H1 (cell line): ENCODE measurements around the gene RIPOR2. TPM values are rescaled to one million over a fixed set of nuclear protein-coding genes. Genes with fewer than 3 reads are reported as not detected.

Source experiments
- CTCF ChIA-PET: fragments of 300-600 bp; sonication (Branson Sonifier 250); formaldehyde crosslinking; loops from one replicate; lab custom pipeline; 2021; ENCODE audit not compliant: partially characterized antibody; lab: Charles Lee
- POLR2A ChIA-PET: fragments of 300-600 bp; sonication (Branson Sonifier 250); formaldehyde crosslinking; loops from one replicate; lab custom pipeline; 2021; ENCODE audit warnings: inconsistent platforms; ENCODE audit not compliant: partially characterized antibody; lab: Charles Lee
- DNase-seq, 2 experiments: peaks; one replicate each; pipeline versions ENCODE4 v3.0.0 to v3.0.0-alpha.2; 2010 to 2022; ENCODE audit warnings: low spot score in 2 of 2, low read depth in 1 of 2, mixed read lengths in 1 of 2
- FAIRE-seq: peaks from 2 replicates; lab custom pipeline; 2011; peaks lifted over from hg19 to GRCh38; lab: Jason Lieb, UNC
- H2AFZ ChIP-seq: 2 replicates; pipeline ENCODE4 v1.8.1; 2012; ENCODE audit warnings: low read length, inconsistent platforms
- H2AK5ac ChIP-seq: 2 replicates; pipeline ENCODE4 v1.6.1; 2013; ENCODE audit warnings: low read depth, low read length
- H2BK120ac ChIP-seq: replicated peaks from 2 replicates; pipeline ENCODE3; 2013; ENCODE audit warnings: low read depth, low read length, inconsistent platforms
- H2BK12ac ChIP-seq: 2 replicates; pipeline ENCODE4 v1.6.1; 2013; ENCODE audit warnings: low read depth, low read length
- H2BK15ac ChIP-seq: 2 replicates; pipeline ENCODE4 v1.6.1; 2013; ENCODE audit warnings: low read length
- H2BK20ac ChIP-seq: 2 replicates; pipeline ENCODE4 v1.6.1; 2013; ENCODE audit warnings: low read length
- H2BK5ac ChIP-seq: 2 replicates; pipeline ENCODE4 v1.6.1; 2013; ENCODE audit warnings: low read depth, low read length
- H3K14ac ChIP-seq: 2 replicates; pipeline ENCODE4 v1.6.1; 2013; ENCODE audit warnings: inconsistent platforms; ENCODE audit not compliant: insufficient read length
- H3K18ac ChIP-seq: 2 replicates; pipeline ENCODE4 v1.6.1; 2013; ENCODE audit warnings: low read length; ENCODE audit errors: extremely low read depth
- H3K23ac ChIP-seq: 2 replicates; pipeline ENCODE4 v1.6.1; 2013; ENCODE audit warnings: inconsistent platforms; ENCODE audit not compliant: insufficient read length
- H3K23me2 ChIP-seq: 2 replicates; pipeline ENCODE4 v1.6.1; 2013; ENCODE audit warnings: low read depth, low read length
- H3K27ac ChIP-seq: 2 replicates; pipeline ENCODE4 v1.6.1; 2011; ENCODE audit warnings: low read depth, low read length, inconsistent platforms
- H3K27me3 ChIP-seq, 4 experiments: replicated peaks in 1 of 4; 1 replicate in 1 of 4; 2 replicates in 3 of 4; pipeline versions ENCODE4 v1.6.1 to v1.8.1; 2011 to 2013; ENCODE audit warnings: low read length in 3 of 4, mild to moderate bottlenecking in 3 of 4, inconsistent platforms in 2 of 4, mixed read lengths in 2 of 4, moderate library complexity in 1 of 4; ENCODE audit not compliant: control insufficient read depth in 3 of 4, insufficient read depth in 3 of 4; ENCODE audit errors: extremely low read depth in 1 of 4
- H3K36me3 ChIP-seq, 4 experiments: 2 replicates each; pipeline versions ENCODE4 v1.6.1 to v1.8.1; 2011 to 2013; ENCODE audit warnings: mild to moderate bottlenecking in 4 of 4, low read length in 3 of 4, moderate library complexity in 2 of 4, control low read depth in 1 of 4, inconsistent platforms in 1 of 4; ENCODE audit not compliant: insufficient read depth in 4 of 4, control insufficient read depth in 2 of 4
- H3K4ac ChIP-seq: replicated peaks from 2 replicates; pipeline ENCODE3; 2013; ENCODE audit warnings: low read length, low read depth, mixed read lengths, inconsistent platforms; ENCODE audit not compliant: insufficient read length
- H3K4me1 ChIP-seq, 4 experiments: replicated peaks in 1 of 4; 1 replicate in 1 of 4; 2 replicates in 3 of 4; pipeline versions ENCODE4 v1.6.1 to v1.8.1; 2011 to 2013; ENCODE audit warnings: low read length in 3 of 4, inconsistent platforms in 2 of 4, mixed read lengths in 1 of 4; ENCODE audit not compliant: insufficient read depth in 4 of 4, control insufficient read depth in 3 of 4
- H3K4me2 ChIP-seq, 2 experiments: 2 replicates each; pipeline versions ENCODE4 v1.6.1 to v1.8.1; 2011 to 2013; ENCODE audit warnings: low read depth in 2 of 2, low read length in 2 of 2, control low read depth in 1 of 2, inconsistent platforms in 1 of 2, mild to moderate bottlenecking in 1 of 2; ENCODE audit not compliant: insufficient read depth in 1 of 2
- H3K4me3 ChIP-seq, 4 experiments: fragments of 200-600, 300-600 bp in 1 of 4; sonication (generic), shearing (Covaris generic), sonication (Bioruptor Twin) in 1 of 4; 2 replicates each; pipeline versions ENCODE4 v1.5.1 to v1.8.1; 2011 to 2016; ENCODE audit warnings: low read length in 4 of 4, low read depth in 3 of 4, control low read depth in 2 of 4, inconsistent platforms in 2 of 4, mild to moderate bottlenecking in 2 of 4, mixed read lengths in 1 of 4, moderate library complexity in 1 of 4; ENCODE audit not compliant: insufficient read depth in 2 of 4; ENCODE audit errors: extremely low read depth in 1 of 4
- H3K56ac ChIP-seq: replicated peaks from 2 replicates; pipeline ENCODE3; 2013; ENCODE audit warnings: low read depth, mild to moderate bottlenecking, mixed read lengths, low read length, inconsistent platforms; ENCODE audit not compliant: insufficient read length
- H3K79me1 ChIP-seq: 2 replicates; pipeline ENCODE4 v1.6.1; 2013; ENCODE audit warnings: low read depth, low read length, control low read depth
- H3K79me2 ChIP-seq, 2 experiments: 2 replicates each; pipeline versions ENCODE4 v1.6.1 to v1.8.1; 2012 to 2013; ENCODE audit warnings: low read length in 2 of 2, mild to moderate bottlenecking in 2 of 2, inconsistent platforms in 1 of 2; ENCODE audit not compliant: insufficient read depth in 2 of 2, control insufficient read depth in 1 of 2
- H3K9ac ChIP-seq, 4 experiments: replicated peaks in 1 of 4; 1 replicate in 1 of 4; 2 replicates in 3 of 4; pipeline versions ENCODE4 v1.6.1 to v1.8.1; 2011 to 2013; ENCODE audit warnings: low read depth in 3 of 4, low read length in 3 of 4, control low read depth in 2 of 4, mild to moderate bottlenecking in 2 of 4, moderate library complexity in 2 of 4, inconsistent platforms in 1 of 4; ENCODE audit errors: extremely low read depth in 1 of 4
- H3K9me3 ChIP-seq, 2 experiments: 2 replicates each; pipeline versions ENCODE4 v1.6.1 to v1.8.1; 2012 to 2013; ENCODE audit warnings: mild to moderate bottlenecking in 2 of 2, moderate library complexity in 2 of 2, control low read depth in 1 of 2, inconsistent platforms in 1 of 2, low read depth in 1 of 2, low read length in 1 of 2, mixed read lengths in 1 of 2; ENCODE audit not compliant: insufficient read depth in 2 of 2
- H4K20me1 ChIP-seq, 2 experiments: replicated peaks in 1 of 2; 2 replicates each; pipeline versions ENCODE3 to v1.8.1; 2011 to 2013; ENCODE audit warnings: inconsistent platforms in 2 of 2, low read length in 2 of 2, mild to moderate bottlenecking in 1 of 2; ENCODE audit not compliant: insufficient read depth in 2 of 2, control insufficient read depth in 1 of 2
- H4K5ac ChIP-seq: 2 replicates; pipeline ENCODE4 v1.6.1; 2013; ENCODE audit warnings: low read length, low read depth, mixed read lengths, inconsistent platforms; ENCODE audit not compliant: insufficient read length
- H4K8ac ChIP-seq: 2 replicates; pipeline ENCODE4 v1.8.0; 2013; ENCODE audit warnings: mild to moderate bottlenecking, moderate library complexity, low read length, inconsistent platforms; ENCODE audit not compliant: insufficient read depth; ENCODE audit errors: extremely low read depth
- H4K91ac ChIP-seq: replicated peaks from 2 replicates; pipeline ENCODE3; 2013; ENCODE audit warnings: low read length, mixed read lengths, inconsistent platforms; ENCODE audit not compliant: insufficient read length
- CEBPB ChIP-seq: IDR thresholded peaks from 2 replicates; pipeline ENCODE4 v1.6.1; 2012; ENCODE audit warnings: low read depth, low read length
- EP300 ChIP-seq, 2 experiments: IDR thresholded peaks; 1 replicate in 1 of 2; 2 replicates in 1 of 2; pipeline ENCODE4 v1.6.1; 2011 to 2012; ENCODE audit warnings: low read depth in 2 of 2, low read length in 2 of 2, mild to moderate bottlenecking in 2 of 2, borderline replicate concordance in 1 of 2, inconsistent platforms in 1 of 2, moderate library complexity in 1 of 2
- GABPA ChIP-seq: IDR thresholded peaks from 2 replicates; pipeline ENCODE4 v1.6.1; 2011; ENCODE audit warnings: mild to moderate bottlenecking, low read length, moderate library complexity, borderline replicate concordance; ENCODE audit not compliant: insufficient read depth
- MAFK ChIP-seq: IDR thresholded peaks from 2 replicates; pipeline ENCODE4 v1.6.1; 2012; ENCODE audit warnings: low read depth, mild to moderate bottlenecking, improper control_type of control experiment, low read length
- NRF1 ChIP-seq: IDR thresholded peaks from 2 replicates; pipeline ENCODE4 v1.6.1; 2011; ENCODE audit warnings: mild to moderate bottlenecking, low read depth, low read length, improper control_type of control experiment
- PHF8 ChIP-seq: fragments of 200-600 bp; sonication (generic); conservative IDR thresholded peaks from 2 replicates; pipeline ENCODE4 v1.7.1; 2012; ENCODE audit warnings: low read depth, mild to moderate bottlenecking, inconsistent platforms, low read length, moderate library complexity
- POLR2AphosphoS5 ChIP-seq: IDR thresholded peaks from 2 replicates; pipeline ENCODE4 v1.6.1; 2011; ENCODE audit warnings: low read depth, low read length
- POU5F1 ChIP-seq: IDR thresholded peaks from 2 replicates; pipeline ENCODE4 v1.6.1; 2011; ENCODE audit warnings: low read depth, mild to moderate bottlenecking, low read length, moderate library complexity
- SIRT6 ChIP-seq: IDR thresholded peaks from one replicate; pipeline ENCODE4 v1.7.1; 2012; ENCODE audit warnings: low read length, inconsistent platforms
- SRF ChIP-seq: IDR thresholded peaks from 2 replicates; pipeline ENCODE4 v1.6.1; 2011; ENCODE audit warnings: mild to moderate bottlenecking, low read depth, low read length, moderate library complexity
- TAF1 ChIP-seq: IDR thresholded peaks from 2 replicates; pipeline ENCODE4 v1.6.1; 2011; ENCODE audit warnings: mild to moderate bottlenecking, low read depth, low read length
- TBP ChIP-seq: IDR thresholded peaks from 2 replicates; pipeline ENCODE4 v1.6.1; 2011; ENCODE audit warnings: low read depth, low read length, improper control_type of control experiment
- TEAD4 ChIP-seq: IDR thresholded peaks from 2 replicates; pipeline ENCODE4 v1.6.1; 2012; ENCODE audit warnings: low read depth, low read length, inconsistent platforms, mixed read lengths
- polyA plus RNA-seq, 7 experiments: library from polyadenylated mRNA; depleted of rRNA in 3 of 7; stranded (reverse) in 5 of 7; unstranded in 2 of 7; fragments of >200 nt in 5 of 7; fragments of 200-250 nt in 2 of 7; gene quantifications; 1 replicate in 5 of 7; 2 replicates in 1 of 7; 4 replicates in 1 of 7; pipeline versions ENCODE4 v1.2.1 to v1.2.3, GENCODE V29; 2011 to 2013; ENCODE audit warnings: missing spikeins in 2 of 7, mixed read lengths in 2 of 7
- total RNA-seq: library from RNA; stranded (reverse); fragmentation: NEBNext Ultra II Directional; extraction: Animal tissue kit (Norgen Biotek cat#: 25700); gene quantifications from 2 replicates; pipeline ENCODE4 v1.2.1, GENCODE V29; 2021

RIPOR2 gene
- total and polyA plus RNA-seq, 2 of the 8 experiments (the other 6 are each of a cell fraction or from before 2014, with no cell fraction given), result 16.7 to 45.6 TPM

- POLR2A ChIA-PET, result interaction anchor here (1.0 to 1.2 kb wide), 2 partner anchors 9 to 11 kb away, joined by 3 to 4 read pairs; no protein-coding TSS in a partner anchor
- H3K36me3 ChIP-seq, result no peaks in the 10 kb centered on the region
- no peak overlapping the region for H2BK12ac ChIP-seq
- no peak overlapping the region for H2BK5ac ChIP-seq
- H3K18ac ChIP-seq, result no peak overlapping the region
- H4K91ac ChIP-seq, result no peak overlapping the region
- CTCF ChIA-PET, result interaction anchor here (0.7 to 12.2 kb wide), 6 partner anchors 10 to 92 kb away, joined by 3 to 138 read pairs (median 9); partner anchors contain the start of gene RIPOR2
- H3K4me3 ChIP-seq, result no peak overlapping the region
- no peak overlapping the region for H2BK120ac ChIP-seq
- no peaks in the 10 kb centered on the region for H3K79me1 ChIP-seq
- H3K9ac ChIP-seq, result no peak overlapping the region
- H3K4me2 ChIP-seq, result no peak overlapping the region
- H3K27ac ChIP-seq, result no peak overlapping the region
- no peak overlapping the region for H4K8ac ChIP-seq
- no peak overlapping the region for H4K5ac ChIP-seq
- no peak for FAIRE-seq
- H4K20me1 ChIP-seq, result peaks cover 0 to 6% of the 10 kb centered on the region in 2 experiments
- peaks cover 2 to 21% (median 13%) of the 10 kb centered on the region in 4 experiments; a peak in 6 of 7 replicates for H3K4me1 ChIP-seq
- H3K56ac ChIP-seq, result no peak overlapping the region
- H3K14ac ChIP-seq, result no peak overlapping the region
- H3K4ac ChIP-seq, result no peak overlapping the region
- no peak for DNase-seq
- no peak overlapping the region for H3K23ac ChIP-seq
- peaks cover 7% of the 10 kb centered on the region; the same call in 1 of the 2 replicates for H3K23me2 ChIP-seq
- H3K9me3 ChIP-seq, result no peaks in the 10 kb centered on the region
- no peak overlapping the region for H2AK5ac ChIP-seq
- no peak overlapping the region for H2AFZ ChIP-seq
- no peak overlapping the region for H2BK20ac ChIP-seq
- no peak overlapping the region for H2BK15ac ChIP-seq
- no peaks in the 10 kb centered on the region for H3K27me3 ChIP-seq
- H3K79me2 ChIP-seq, result peaks cover 5 to 76% of the 10 kb centered on the region in 2 experiments; a peak in 3 of 4 replicates
- TF ChIP-seq PHF8 (no peak), SRF (no peak), TEAD4 (no peak), NRF1 (no peak), TBP (no peak), GABPA (no peak), POU5F1 (no peak), POLR2AphosphoS5 (no peak), MAFK (no peak), SIRT6 (no peak), EP300 (IDR thresholded peaks at IDR 0.05; ENCODE audit: borderline replicate concordance in 1 of 2, low read depth in 2 of 2, low read length in 2 of 2) (no peak), TAF1 (no peak), CEBPB (no peak)
Observed at GRCh38 chr6:24925661-24926060, 10.1 kb downstream of the RIPOR2 start.
